Psoas muscle (tissue), 8 donors: ENCODE measurements around the gene CHSY1. TPM values are rescaled to one million over a fixed set of nuclear protein-coding genes. Genes with fewer than 3 reads are reported as not detected.
A peak's percentile ranks its signal among the peaks of the same experiment; 100 is the strongest.

Experiments
- ATAC-seq, 4 donors: fragments of 200-7000 bp; cut with Tn5 transposase; one replicate each; pipeline ENCODE4 v1.9.1; 2020; ENCODE audit warnings: moderate library complexity in 3 of 4, mild to moderate bottlenecking in 2 of 4
- DNase-seq, 2 donors: peaks; one replicate each; pipeline ENCODE4 v3.0.0-alpha.2; 2020
- H3K27ac ChIP-seq: fragments of 200-600 bp; one replicate; pipeline ENCODE4 v1.8.0; 2022
- H3K27me3 ChIP-seq, 3 donors: fragments of 200-600 bp in 1 of 3; one replicate each; pipeline versions ENCODE4 v1.6.1 to v1.8.0; 2013 to 2022; ENCODE audit warnings: low read length in 2 of 3, mild to moderate bottlenecking in 2 of 3, moderate library complexity in 1 of 3; ENCODE audit not compliant: insufficient read depth in 3 of 3
- H3K36me3 ChIP-seq, 2 donors: fragments of 200-600 bp in 1 of 2; one replicate each; pipeline versions ENCODE4 v1.6.1 to v1.8.0; 2013 to 2022; ENCODE audit warnings: low read depth in 1 of 2, mild to moderate bottlenecking in 1 of 2, moderate library complexity in 1 of 2; ENCODE audit not compliant: insufficient read depth in 1 of 2
- H3K4me1 ChIP-seq: fragments of 200-600 bp; one replicate; pipeline ENCODE4 v1.8.0; 2022
- H3K4me3 ChIP-seq: fragments of 200-600 bp; one replicate; pipeline ENCODE4 v1.8.0; 2022; ENCODE audit warnings: mild to moderate bottlenecking
- H3K9me3 ChIP-seq: fragments of 200-600 bp; one replicate; pipeline ENCODE4 v1.8.0; 2022
- CTCF ChIP-seq: fragments of 200-600 bp; IDR thresholded peaks from one replicate; pipeline ENCODE4 v1.8.0; 2022; ENCODE audit warnings: antibody characterized with exemption
- WGBS, 3 donors: extraction: QIAGEN DNeasy Blood & Tissue Kit; methylation state at CpG; one replicate each; pipeline versions ENCODE4 v1.1.6 to v1.1.7; 2013; 5-methylcytosine and 5-hydroxymethylcytosine counted together
- intact Hi-C, 2 donors: fragments of 100-400 bp; cut with DNase I; formaldehyde crosslinking; loops; one replicate each; pipeline versions ENCODE4 v1.11.0 to v1.14.2; 2022
- polyA plus RNA-seq, 3 donors: library from polyadenylated mRNA; stranded (reverse); fragments of 200-250 nt; gene quantifications; one replicate each; pipeline ENCODE4 v1.2.3, GENCODE V29; 2013
- total RNA-seq, 4 donors: library from RNA; stranded (reverse); fragmentation: NEBNext Ultra II Directional in 2 of 4; extraction: Animal tissue kit (Norgen Biotek cat#: 25700) in 2 of 4; gene quantifications; one replicate each; pipeline versions ENCODE4 v1.2.1 to v1.2.4, GENCODE V29; 2021 to 2023
- donor health status: healthy with polysubstance abuse.
- donor health status: DM: no; HTN: no; CAD: no; lungs with moderate emphysema.
- donor health status: Bipolar disorder and iron deficiency.
- donor health status: healthy.
- donor health status: DM: yes; HTN: yes; CAD: no.
- donor health status: DM: no; HTN: no; CAD: no.
- donor health status: DM: no; HTN: no; CAD: no.
- donor health status: DM: yes; HTN: yes; CAD: no.

The CHSY1 gene
- total and polyA plus RNA-seq, 7 donors: 2.9 to 11.4 (median 6.7) TPM

- ATAC-seq (peak in 2 of 4 donors; percentile 5), DNase-seq (no peak)
- no peak for TF ChIP-seq CTCF
- Histone ChIP-seq H3K36me3 (no peaks in the 10 kb centered on the region), H3K4me1 (peaks cover 49% of the 10 kb centered on the region), H3K9me3 (no peaks in the 10 kb centered on the region), H3K27me3 (no peaks in the 10 kb centered on the region), H3K27ac (peak overlapping the region; percentile 62), H3K4me3 (peak overlapping the region; percentile 57)
- intact Hi-C loops: loop anchor here (5.0 to 10.0 kb wide), 2 partner anchors 55 to 63 kb away; partner anchors contain the start of gene CHSY1 (in 1 of the 2)
- 71 to 80% (median 77%) methylated on average over 17 of the region's 17 CpGs for WGBS, 3 donors
Observed at GRCh38 chr15:101189409-101190091, 62.3 kb downstream of the CHSY1 start.

GRCh38 chr15:101188637-101189408 lies 63.0 kb downstream of the CHSY1 start:
- WGBS, 3 donors: 31 to 68% (median 36%) methylated on average over 29 of the region's 29 CpGs
- H3K4me1 ChIP-seq: peaks cover 43% of the 10 kb centered on the region
- TF ChIP-seq CTCF: no peak
- H3K9me3 ChIP-seq: no peaks in the 10 kb centered on the region
- intact Hi-C loops: loop anchor here in 1 of 2 donors (5.0 kb wide), 1 partner anchor 63 kb away; the partner anchor contains the start of gene CHSY1
- peak overlapping the region; percentile 57 for H3K4me3 ChIP-seq
- peak overlapping the region; percentile 62 for H3K27ac ChIP-seq
- H3K27me3 ChIP-seq: no peaks in the 10 kb centered on the region
- DNase-seq (no peak), ATAC-seq (peak; percentile 31 to 59 (median 48))
- H3K36me3 ChIP-seq: no peaks in the 10 kb centered on the region

GRCh38 chr15:101187820-101188636 lies 63.8 kb downstream of the CHSY1 start:
- Histone ChIP-seq H3K9me3 (no peaks in the 10 kb centered on the region), H3K4me3 (peak overlapping the region; percentile 57), H3K27ac (peak overlapping the region; percentile 62), H3K36me3 (no peaks in the 10 kb centered on the region), H3K27me3 (no peaks in the 10 kb centered on the region), H3K4me1 (peaks cover 35% of the 10 kb centered on the region)
- no peak for DNase-seq
- intact Hi-C loops: loop anchor here in 1 of 2 donors (5.0 kb wide), 1 partner anchor 64 kb away; the partner anchor contains the start of gene CHSY1
- peak; percentile 52 to 70 (median 54) for ATAC-seq
- TF ChIP-seq CTCF: no peak
- 18 to 32% (median 20%) methylated on average over 18 of the region's 18 CpGs for WGBS, 3 donors

- intact Hi-C loops: loop anchor here in 1 of 2 donors (5.0 kb wide), 1 partner anchor 67 kb away; the partner anchor contains the start of gene CHSY1
- no peak overlapping the region for H3K4me3 ChIP-seq
- DNase-seq (no peak), ATAC-seq (no peak)
- H3K36me3 ChIP-seq: no peaks in the 10 kb centered on the region
- H3K4me1 ChIP-seq: peaks cover 36% of the 10 kb centered on the region
- 84 to 86% (median 86%) methylated on average over 5 of the region's 5 CpGs for WGBS, 3 donors
- no peaks in the 10 kb centered on the region for H3K9me3 ChIP-seq
- no peaks in the 10 kb centered on the region for H3K27me3 ChIP-seq
- H3K27ac ChIP-seq: no peak overlapping the region
- TF ChIP-seq CTCF: no peak
Observed at GRCh38 chr15:101185770-101186169, 66.1 kb downstream of the CHSY1 start.
